NCI-H1092 (cell line): ENCODE measurements around the gene ENOX1.

ENCODE experiments used
- DNase-seq: peaks from one replicate; lab custom pipeline; 2025; lab: John Stamatoyannopoulos, UW

ENOX1 gene

GRCh38 chr13:43286751-43287150, 500.0 kb downstream of the ENOX1 start:
- DNase-seq: no peak

- DNase-seq: peak; percentile 86
Measured at GRCh38 chr13:43285933-43286597, 500.7 kb downstream of the ENOX1 start.

- no peak for DNase-seq
Measured at GRCh38 chr13:43284162-43284561, 502.6 kb downstream of the ENOX1 start.

- no peak for DNase-seq
Measured at GRCh38 chr13:43279696-43280095, 507.1 kb downstream of the ENOX1 start.

GRCh38 chr13:43278127-43278526, 508.6 kb downstream of the ENOX1 start:
- DNase-seq: no peak

GRCh38 chr13:43277142-43277541, 509.6 kb downstream of the ENOX1 start:
- no peak for DNase-seq

GRCh38 chr13:43274881-43275280, 511.9 kb downstream of the ENOX1 start:
- DNase-seq: no peak

- no peak for DNase-seq
Measured at GRCh38 chr13:43273362-43273761, 513.4 kb downstream of the ENOX1 start.

- no peak for DNase-seq
Measured at GRCh38 chr13:43272851-43273250, 513.9 kb downstream of the ENOX1 start.

- no peak for DNase-seq
Measured at GRCh38 chr13:43271152-43271551, 515.6 kb downstream of the ENOX1 start.

GRCh38 chr13:43270130-43270830, 516.5 kb downstream of the ENOX1 start:
- no peak for DNase-seq

- DNase-seq: no peak
Measured at GRCh38 chr13:43269037-43269481, 517.7 kb downstream of the ENOX1 start.

GRCh38 chr13:43268632-43269031, 518.1 kb downstream of the ENOX1 start:
- peak; percentile 15 for DNase-seq

- DNase-seq: no peak
Measured at GRCh38 chr13:43267916-43268315, 518.9 kb downstream of the ENOX1 start.

- DNase-seq: no peak
Measured at GRCh38 chr13:43266936-43267615, 519.7 kb downstream of the ENOX1 start.

- no peak for DNase-seq
Measured at GRCh38 chr13:43265028-43265427, 521.7 kb downstream of the ENOX1 start.

GRCh38 chr13:43264458-43264857, 522.3 kb downstream of the ENOX1 start:
- no peak for DNase-seq

- DNase-seq: no peak
Measured at GRCh38 chr13:43263047-43263446, 523.7 kb downstream of the ENOX1 start.

- DNase-seq: no peak
Measured at GRCh38 chr13:43260999-43261398, 525.8 kb downstream of the ENOX1 start.

- no peak for DNase-seq
Measured at GRCh38 chr13:43258771-43259170, 528.0 kb downstream of the ENOX1 start.

- DNase-seq: no peak
Measured at GRCh38 chr13:43257765-43258164, 529.0 kb downstream of the ENOX1 start.

- DNase-seq: no peak
Measured at GRCh38 chr13:43251961-43252360, 534.8 kb downstream of the ENOX1 start.

- no peak for DNase-seq
Measured at GRCh38 chr13:43246382-43246781, 540.4 kb downstream of the ENOX1 start.
